Liver (tissue), 3 donors: ENCODE results near the gene APIP.

ENCODE experiments used
- FOXA1 ChIP-seq: IDR thresholded peaks from 2 replicates; pipeline ENCODE4 v1.6.1; 2016; ENCODE audit warnings: antibody characterized with exemption
- GABPA ChIP-seq, 2 donors: IDR thresholded peaks in 1 of 2; conservative IDR thresholded peaks in 1 of 2; 2 replicates each; pipeline ENCODE4 v1.6.1; 2016; ENCODE audit warnings: antibody characterized with exemption in 2 of 2, mild to moderate bottlenecking in 1 of 2, moderate library complexity in 1 of 2
- JUND ChIP-seq, 2 donors: IDR thresholded peaks; 2 replicates each; pipeline ENCODE4 v1.6.1; 2016; ENCODE audit warnings: antibody characterized with exemption in 2 of 2
- SP1 ChIP-seq: IDR thresholded peaks from 2 replicates; pipeline ENCODE4 v1.6.1; 2018; ENCODE audit warnings: antibody characterized with exemption, mild to moderate bottlenecking
- TAF1 ChIP-seq: conservative IDR thresholded peaks from 2 replicates; pipeline ENCODE4 v1.6.1; 2016; ENCODE audit warnings: antibody characterized with exemption, mild to moderate bottlenecking
- YY1 ChIP-seq: IDR thresholded peaks from 2 replicates; pipeline ENCODE4 v1.6.1; 2016; ENCODE audit warnings: antibody characterized with exemption, mild to moderate bottlenecking
- TF ChIP-seq, protein P1 (sequence below): fragments of 150-350 bp; IDR thresholded peaks from 2 replicates; pipeline ENCODE4 v1.5.1; 2017; ENCODE audit warnings: improper control_type of control experiment, low read depth, low read length; ENCODE audit not compliant: missing input control
- TF ChIP-seq, protein P2 (sequence below): IDR thresholded peaks from 2 replicates; pipeline ENCODE4 v1.6.1; 2016; ENCODE audit warnings: antibody characterized with exemption, mild to moderate bottlenecking
- TF ChIP-seq, protein P3 (sequence below): IDR thresholded peaks from 2 replicates; pipeline ENCODE4 v1.6.1; 2016; ENCODE audit warnings: antibody characterized with exemption
- donor health status: healthy.
- donor health status: healthy.

DNA sequence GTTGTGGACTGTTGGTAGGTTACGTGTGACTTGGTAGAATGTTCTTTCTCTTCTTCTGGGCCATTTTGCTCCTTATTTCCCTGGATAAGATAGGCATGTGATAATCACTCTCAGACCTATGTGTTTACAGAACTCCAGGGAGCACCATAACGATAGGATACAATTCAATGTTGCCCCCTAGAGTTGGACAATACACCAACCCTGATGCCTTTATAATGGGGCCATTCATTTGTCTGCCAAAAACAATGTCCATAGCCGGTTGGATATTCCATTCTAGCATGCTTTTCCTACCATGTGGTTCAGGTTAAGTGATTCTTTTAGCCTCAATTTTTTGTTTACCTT, 60.5 kb downstream of the APIP start:
- TF ChIP-seq GABPA (IDR thresholded peaks at IDR 0.05 in 1 of 2, conservative IDR thresholded peaks at IDR 0.05 in 1 of 2) (no peak), YY1 (no peak), TAF1 (no peak), JUND (IDR thresholded peaks at IDR 0.05) (no peak), FOXA1 (no peak), SP1 (no peak)
- TF ChIP-seq, protein P1, sequence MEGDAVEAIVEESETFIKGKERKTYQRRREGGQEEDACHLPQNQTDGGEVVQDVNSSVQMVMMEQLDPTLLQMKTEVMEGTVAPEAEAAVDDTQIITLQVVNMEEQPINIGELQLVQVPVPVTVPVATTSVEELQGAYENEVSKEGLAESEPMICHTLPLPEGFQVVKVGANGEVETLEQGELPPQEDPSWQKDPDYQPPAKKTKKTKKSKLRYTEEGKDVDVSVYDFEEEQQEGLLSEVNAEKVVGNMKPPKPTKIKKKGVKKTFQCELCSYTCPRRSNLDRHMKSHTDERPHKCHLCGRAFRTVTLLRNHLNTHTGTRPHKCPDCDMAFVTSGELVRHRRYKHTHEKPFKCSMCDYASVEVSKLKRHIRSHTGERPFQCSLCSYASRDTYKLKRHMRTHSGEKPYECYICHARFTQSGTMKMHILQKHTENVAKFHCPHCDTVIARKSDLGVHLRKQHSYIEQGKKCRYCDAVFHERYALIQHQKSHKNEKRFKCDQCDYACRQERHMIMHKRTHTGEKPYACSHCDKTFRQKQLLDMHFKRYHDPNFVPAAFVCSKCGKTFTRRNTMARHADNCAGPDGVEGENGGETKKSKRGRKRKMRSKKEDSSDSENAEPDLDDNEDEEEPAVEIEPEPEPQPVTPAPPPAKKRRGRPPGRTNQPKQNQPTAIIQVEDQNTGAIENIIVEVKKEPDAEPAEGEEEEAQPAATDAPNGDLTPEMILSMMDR = no peak
- TF ChIP-seq, protein P2, sequence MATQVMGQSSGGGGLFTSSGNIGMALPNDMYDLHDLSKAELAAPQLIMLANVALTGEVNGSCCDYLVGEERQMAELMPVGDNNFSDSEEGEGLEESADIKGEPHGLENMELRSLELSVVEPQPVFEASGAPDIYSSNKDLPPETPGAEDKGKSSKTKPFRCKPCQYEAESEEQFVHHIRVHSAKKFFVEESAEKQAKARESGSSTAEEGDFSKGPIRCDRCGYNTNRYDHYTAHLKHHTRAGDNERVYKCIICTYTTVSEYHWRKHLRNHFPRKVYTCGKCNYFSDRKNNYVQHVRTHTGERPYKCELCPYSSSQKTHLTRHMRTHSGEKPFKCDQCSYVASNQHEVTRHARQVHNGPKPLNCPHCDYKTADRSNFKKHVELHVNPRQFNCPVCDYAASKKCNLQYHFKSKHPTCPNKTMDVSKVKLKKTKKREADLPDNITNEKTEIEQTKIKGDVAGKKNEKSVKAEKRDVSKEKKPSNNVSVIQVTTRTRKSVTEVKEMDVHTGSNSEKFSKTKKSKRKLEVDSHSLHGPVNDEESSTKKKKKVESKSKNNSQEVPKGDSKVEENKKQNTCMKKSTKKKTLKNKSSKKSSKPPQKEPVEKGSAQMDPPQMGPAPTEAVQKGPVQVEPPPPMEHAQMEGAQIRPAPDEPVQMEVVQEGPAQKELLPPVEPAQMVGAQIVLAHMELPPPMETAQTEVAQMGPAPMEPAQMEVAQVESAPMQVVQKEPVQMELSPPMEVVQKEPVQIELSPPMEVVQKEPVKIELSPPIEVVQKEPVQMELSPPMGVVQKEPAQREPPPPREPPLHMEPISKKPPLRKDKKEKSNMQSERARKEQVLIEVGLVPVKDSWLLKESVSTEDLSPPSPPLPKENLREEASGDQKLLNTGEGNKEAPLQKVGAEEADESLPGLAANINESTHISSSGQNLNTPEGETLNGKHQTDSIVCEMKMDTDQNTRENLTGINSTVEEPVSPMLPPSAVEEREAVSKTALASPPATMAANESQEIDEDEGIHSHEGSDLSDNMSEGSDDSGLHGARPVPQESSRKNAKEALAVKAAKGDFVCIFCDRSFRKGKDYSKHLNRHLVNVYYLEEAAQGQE = no peak
- TF ChIP-seq, protein P3, sequence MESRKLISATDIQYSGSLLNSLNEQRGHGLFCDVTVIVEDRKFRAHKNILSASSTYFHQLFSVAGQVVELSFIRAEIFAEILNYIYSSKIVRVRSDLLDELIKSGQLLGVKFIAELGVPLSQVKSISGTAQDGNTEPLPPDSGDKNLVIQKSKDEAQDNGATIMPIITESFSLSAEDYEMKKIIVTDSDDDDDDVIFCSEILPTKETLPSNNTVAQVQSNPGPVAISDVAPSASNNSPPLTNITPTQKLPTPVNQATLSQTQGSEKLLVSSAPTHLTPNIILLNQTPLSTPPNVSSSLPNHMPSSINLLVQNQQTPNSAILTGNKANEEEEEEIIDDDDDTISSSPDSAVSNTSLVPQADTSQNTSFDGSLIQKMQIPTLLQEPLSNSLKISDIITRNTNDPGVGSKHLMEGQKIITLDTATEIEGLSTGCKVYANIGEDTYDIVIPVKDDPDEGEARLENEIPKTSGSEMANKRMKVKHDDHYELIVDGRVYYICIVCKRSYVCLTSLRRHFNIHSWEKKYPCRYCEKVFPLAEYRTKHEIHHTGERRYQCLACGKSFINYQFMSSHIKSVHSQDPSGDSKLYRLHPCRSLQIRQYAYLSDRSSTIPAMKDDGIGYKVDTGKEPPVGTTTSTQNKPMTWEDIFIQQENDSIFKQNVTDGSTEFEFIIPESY = no peak
